HG03432 (cell line): ENCODE data around the gene RABL2B.

Source experiments
- ATAC-seq: cut with Tn5 transposase; IDR thresholded peaks from one replicate; pipeline ENCODE4 v1.9.1; 2021; ENCODE audit warnings: mild to moderate bottlenecking, moderate library complexity; ENCODE audit not compliant: unreplicated experiment

The RABL2B gene

GRCh38 chr22:50738649-50739227, 44.7 kb downstream of the RABL2B start:
- no peak for ATAC-seq

- no peak for ATAC-seq
Observed at GRCh38 chr22:50737728-50738648, 45.4 kb downstream of the RABL2B start, which contains the start of gene ACR. TSS of gene ACR (plus strand) at chr22:50738204. CDS start at chr22:50738236, 32 bp downstream.

GRCh38 chr22:50735739-50736030, 47.8 kb downstream of the RABL2B start:
- ATAC-seq = no peak

DNA sequence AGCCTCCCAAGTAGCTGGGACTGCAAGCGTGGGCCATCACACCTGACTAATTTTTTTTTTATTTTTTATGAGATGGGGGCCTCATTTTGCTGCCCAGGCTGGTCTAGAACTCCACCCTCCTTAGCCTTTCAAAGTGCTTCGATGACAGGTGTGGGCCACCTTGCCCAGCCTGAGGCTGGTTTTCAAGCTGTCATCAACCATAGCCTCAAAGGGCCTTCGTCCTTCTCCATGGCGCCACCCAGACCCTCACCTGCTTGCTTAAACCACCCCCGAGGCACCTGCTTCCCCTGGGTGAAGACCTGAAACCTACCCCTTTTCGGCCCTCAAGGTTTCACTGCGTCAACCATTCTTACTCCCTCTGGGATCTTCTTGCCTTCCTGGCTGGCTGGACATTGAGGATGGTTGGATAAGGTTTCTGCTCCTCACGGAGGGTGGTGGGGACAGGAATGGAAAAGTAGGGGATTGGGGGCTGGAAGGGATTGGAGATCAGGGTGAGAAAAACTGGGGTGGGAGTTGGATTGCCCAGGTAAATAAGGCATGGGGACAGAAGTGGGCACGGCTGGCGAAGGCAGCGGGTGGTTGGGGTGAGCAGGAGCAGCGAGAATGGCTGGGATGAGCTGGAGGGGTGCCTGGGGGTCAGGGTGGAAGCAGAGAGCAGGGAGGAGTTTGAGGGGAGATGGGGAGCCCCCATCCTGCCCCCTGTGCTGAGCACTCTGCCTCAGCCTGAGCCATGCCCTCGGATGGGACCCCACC, 48.3 kb downstream of the RABL2B start:
- ATAC-seq = no peak

GRCh38 chr22:50734343-50734771, 49.1 kb downstream of the RABL2B start:
- no peak for ATAC-seq

DNA sequence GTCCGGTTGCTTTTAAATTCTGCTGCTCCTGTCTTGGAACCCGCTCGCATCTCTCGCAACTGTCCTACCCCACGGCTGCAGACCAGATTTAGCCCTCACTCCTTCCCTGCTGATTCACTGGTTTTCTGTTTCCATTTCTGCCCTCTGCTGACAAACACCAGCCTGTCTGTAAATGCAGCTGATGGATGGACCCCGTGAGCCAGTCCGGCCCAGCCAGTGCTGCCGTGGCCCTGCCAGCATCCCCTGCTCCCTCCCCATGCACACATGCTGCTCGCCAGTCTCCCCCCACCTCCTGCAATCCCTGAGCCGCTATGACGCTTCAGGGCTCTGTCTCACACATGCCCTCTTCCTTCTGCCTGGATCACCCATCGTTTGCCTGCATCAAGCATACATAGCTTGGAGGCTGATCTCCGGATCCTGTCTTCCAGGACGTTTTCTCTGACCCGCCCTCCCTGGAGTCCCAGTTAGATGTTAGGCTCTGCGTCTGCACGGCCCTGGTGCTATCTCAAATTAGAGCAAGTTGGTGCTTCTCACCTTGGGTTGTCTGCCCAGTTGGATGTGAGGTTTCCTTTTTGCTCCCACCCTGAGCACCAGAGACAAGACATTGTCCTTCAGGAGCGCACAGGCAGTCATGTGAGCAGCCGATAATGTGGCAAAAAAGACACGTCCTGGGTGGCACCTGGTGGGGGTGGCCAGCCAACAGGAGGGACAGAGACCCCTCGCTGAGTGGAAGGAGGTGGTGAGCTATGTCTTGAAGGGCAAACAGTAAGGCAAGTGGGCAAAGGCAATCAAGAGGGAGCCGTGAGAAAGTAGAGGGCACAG, 49.7 kb downstream of the RABL2B start:
- no peak for ATAC-seq

DNA sequence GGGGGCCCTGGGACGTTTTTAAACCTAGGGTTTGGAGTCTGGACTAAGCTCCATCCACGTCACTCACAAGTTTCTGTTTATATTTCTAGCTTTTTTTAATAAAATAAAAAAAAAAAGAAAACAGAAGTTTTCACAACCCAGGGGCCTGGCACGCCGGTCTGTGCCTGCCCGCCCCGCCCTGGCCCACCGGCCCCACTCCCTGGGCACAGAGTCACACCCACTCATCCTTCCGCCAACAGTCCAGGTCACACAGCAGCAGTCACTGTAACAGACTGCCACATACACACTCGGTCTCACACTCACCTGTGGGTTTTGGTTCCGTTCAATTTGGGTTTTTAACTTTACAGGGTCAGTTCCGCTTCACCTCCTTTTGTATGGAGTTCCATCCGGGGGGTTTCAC, 50.8 kb downstream of the RABL2B start:
- ATAC-seq = no peak

- ATAC-seq = no peak
Observed at GRCh38 chr22:50731811-50732624, 51.4 kb downstream of the RABL2B start.

- ATAC-seq = no peak
Observed at GRCh38 chr22:50730941-50731661, 52.3 kb downstream of the RABL2B start.

- no peak for ATAC-seq
Observed at GRCh38 chr22:50730013-50730891, 53.2 kb downstream of the RABL2B start.

DNA sequence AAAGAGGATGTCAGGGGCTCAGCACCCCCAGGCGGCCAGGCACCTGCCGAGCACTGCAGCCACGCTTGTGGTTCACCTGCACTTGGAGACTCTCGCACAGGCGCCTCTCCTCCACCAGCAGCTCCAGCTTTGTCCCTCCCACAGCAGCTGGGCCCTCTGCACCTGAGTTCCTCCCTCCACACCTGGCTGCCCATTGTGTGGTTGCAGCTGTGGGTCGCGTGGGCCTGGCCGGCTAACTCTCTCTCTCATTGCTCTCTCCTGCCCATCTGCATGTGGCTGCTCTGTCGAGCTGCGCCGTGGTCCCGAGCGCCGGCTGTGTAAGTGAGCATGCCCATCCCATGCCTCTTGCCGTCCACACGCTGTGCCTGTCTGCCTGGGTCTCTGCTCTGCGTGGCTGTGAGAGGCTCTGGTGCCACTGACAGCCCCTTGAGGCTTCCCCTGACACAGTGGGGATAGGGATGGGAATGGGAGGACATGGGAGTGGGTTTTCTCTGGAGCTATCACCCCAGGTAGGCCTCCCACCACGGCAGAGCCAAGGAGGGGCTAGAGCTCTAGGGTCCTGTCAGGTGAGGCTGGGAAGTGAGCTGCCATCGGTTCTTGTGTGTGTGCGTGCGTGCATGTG, 53.9 kb downstream of the RABL2B start:
- no peak for ATAC-seq

DNA sequence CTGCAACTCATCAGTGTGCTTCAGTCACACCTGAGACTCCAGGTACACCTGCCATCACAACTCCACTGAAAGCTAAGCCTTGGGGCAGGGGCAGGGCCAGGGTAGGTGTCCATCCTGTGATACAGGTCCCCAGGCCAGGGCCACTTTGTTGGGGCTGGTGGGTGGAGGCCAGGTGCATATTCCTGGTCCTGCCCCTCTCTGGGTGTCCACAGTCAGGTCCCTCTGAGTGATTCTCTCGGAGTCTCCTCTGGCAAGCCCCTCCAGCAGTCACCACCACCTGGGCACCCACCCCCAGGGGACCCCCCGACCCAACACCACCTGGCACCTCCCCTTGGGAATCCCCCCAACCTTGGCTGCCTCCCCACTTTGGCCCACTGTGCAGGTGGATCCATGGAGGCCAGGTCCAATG, 54.9 kb downstream of the RABL2B start:
- no peak for ATAC-seq

DNA sequence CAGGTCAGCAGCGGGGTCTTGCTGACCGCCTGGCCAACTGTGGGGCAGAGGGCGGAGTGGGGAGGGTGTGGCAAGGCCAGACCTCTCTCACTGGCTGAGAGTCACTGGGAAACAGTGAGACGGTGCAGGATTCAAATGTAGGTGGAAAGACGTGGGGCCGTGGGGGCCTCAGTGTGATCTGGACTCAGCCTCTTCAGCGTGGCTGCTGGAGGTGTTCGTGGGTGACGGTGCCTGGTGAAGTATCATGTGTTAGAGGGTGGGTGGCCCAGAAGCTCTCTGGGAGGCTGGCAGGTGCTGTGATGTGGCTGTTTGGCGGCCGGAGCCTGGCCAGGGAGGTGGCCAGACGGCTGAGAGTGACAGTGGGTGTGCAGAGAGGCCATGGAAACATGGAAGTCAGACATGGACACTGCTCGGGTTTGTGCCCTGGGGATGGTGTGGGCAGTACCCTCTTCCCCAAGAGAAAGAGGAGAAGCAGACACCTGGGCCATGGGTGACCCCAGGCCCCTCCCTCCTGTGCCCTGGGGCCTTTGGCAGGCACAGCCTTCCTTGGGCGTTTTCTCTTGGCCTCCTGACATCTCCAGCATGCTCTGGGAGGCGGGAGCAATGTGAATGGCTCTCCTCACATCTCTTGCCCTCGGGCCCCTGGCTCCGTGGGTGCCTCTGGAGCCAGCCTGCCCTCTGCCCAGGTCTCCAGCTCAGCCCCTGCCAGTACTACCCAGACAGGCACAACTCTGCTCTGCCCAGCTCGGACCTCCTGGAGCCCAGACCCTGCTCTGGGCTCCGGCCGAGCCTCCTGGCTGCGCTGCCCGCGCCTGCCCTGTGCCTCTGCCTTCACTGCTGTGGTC, 55.5 kb downstream of the RABL2B start:
- no peak for ATAC-seq

DNA sequence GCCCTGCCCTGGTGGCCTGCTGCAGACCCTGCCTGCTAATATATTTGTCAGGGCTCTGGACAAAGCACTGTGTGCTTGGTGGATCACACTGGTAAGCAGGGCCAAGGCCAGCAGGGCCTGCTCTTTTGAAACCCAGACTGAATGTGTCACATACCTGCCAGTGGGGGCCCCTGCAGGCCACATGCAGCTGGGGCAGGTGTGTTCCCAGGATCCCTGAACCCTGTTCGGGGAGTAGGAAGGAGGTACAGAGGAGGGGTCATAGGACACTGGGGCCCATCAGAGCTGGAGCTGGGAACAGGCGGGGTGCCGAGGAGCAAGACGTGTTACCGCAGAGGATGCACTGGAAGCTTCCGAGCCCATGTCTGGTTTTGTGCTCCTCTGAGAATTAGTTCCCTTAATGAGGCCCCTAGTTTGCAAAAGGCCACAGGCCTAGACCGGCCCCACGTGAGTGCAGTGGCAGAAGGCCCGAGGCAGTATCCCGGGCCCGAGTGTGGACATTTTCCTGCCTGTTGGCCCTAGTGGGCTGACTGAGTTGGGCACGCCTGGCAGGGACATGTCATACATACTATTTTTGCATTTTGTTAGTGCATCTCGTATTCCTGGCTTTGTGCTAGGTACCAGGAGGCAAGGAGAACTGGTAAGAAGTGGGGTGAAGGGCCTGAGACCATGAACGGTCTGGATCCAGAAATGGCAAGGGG, 56.6 kb downstream of the RABL2B start:
- no peak for ATAC-seq

DNA sequence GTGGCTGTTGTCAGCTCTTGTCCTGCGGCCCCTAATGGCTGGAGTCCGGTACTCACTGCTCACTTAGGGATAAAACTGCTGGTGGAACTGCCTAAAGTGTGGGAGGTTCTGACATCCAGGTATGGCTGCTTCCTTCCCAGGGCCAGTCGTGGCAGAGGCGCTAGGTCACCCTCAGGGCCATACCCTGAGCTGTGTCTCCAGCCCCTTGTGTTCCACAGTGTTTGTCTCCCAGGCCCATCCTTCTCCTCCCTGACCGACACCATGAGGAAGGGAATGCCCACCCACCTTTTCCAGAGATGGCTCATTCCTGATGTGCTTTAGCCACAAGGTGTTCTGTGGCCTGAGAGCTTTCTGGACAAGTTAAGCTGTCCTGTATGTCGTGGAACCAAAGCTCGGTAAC, 57.8 kb downstream of the RABL2B start:
- ATAC-seq = no peak

DNA sequence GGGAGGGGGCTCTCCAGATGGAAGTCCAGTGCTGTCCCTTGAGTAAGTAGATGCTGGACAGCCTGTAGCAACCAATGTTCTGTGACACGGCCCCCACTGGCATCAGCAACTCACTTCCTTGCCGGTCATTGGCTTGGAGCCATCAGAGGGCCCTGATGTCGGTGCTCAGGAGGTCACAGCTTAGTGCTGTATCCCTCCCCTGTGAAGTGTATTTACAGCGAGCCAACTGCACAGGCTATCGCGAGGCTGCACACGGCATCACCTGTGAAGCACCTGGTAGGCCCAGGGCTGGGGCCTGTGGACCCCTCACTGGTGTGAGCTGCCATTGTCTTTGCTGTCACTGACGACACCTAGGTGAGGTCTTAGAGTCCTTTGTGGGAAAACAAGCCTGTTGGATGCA, 58.8 kb downstream of the RABL2B start:
- no peak for ATAC-seq
